Keratinocyte (primary cell): Measurements from ENCODE around the gene KLRG1.

ENCODE experiments used
- CTCF ChIP-seq, 3 experiments: IDR thresholded peaks in 1 of 3; conservative IDR thresholded peaks in 1 of 3; optimal IDR thresholded peaks in 1 of 3; 2 replicates in 2 of 3; 3 replicates in 1 of 3; pipeline versions ENCODE3 to v1.5.1; 2011; ENCODE audit warnings: low read length in 3 of 3, mild to moderate bottlenecking in 3 of 3, moderate library complexity in 2 of 3, control low read depth in 1 of 3, inconsistent platforms in 1 of 3; ENCODE audit not compliant: insufficient read depth in 2 of 3; ENCODE audit errors: extremely low read depth in 1 of 3
- EZH2 ChIP-seq: IDR thresholded peaks from one replicate; pipeline ENCODE4 v1.6.1; 2012; ENCODE audit warnings: inconsistent platforms, mild to moderate bottlenecking, low read length, moderate library complexity

- TF ChIP-seq CTCF (optimal IDR thresholded peaks at IDR 0.05 in 1 of 3, IDR thresholded peaks at IDR 0.05 in 1 of 3, conservative IDR thresholded peaks at IDR 0.05 in 1 of 3; ENCODE audit: extremely low read depth in 1 of 3, insufficient read depth in 2 of 3, low read length in 3 of 3) (no peak), EZH2 (no peak)
These were observed 18.9 kb upstream of the KLRG1 start for GRCh38 chr12:8970432-8970831.
